Cardiac septum (tissue), 1 donor: Measurements from ENCODE around the gene NHLRC4. TPM values are rescaled to one million over a fixed set of nuclear protein-coding genes. Genes with fewer than 3 reads are reported as not detected.

Experiments
- DNase-seq: peaks from one replicate; pipeline ENCODE4 v3.0.0-alpha.2; 2020; ENCODE audit warnings: low spot score
- intact Hi-C: fragments of 100-400 bp; cut with DNase I; formaldehyde crosslinking; loops from one replicate; pipeline ENCODE4 v1.14.0; 2022
- total RNA-seq: library from RNA; stranded (reverse); fragmentation: NEBNext Ultra II Directional; extraction: Animal tissue kit (Norgen Biotek cat#: 25700); gene quantifications from one replicate; pipeline ENCODE4 v1.2.1, GENCODE V29; 2021
- donor health status: DM: no; HTN: no; CAD: no.

Gene NHLRC4
- total RNA-seq, 1 donor from 2014 or later, result 0.30 TPM

- DNase-seq, result no peak
- intact Hi-C loops, result no loop called here
Observed at GRCh38 chr16:549544-550263, 17.1 kb upstream of the NHLRC4 start.

GRCh38 chr16:551210-551609, 15.6 kb upstream of the NHLRC4 start:
- intact Hi-C loops, result no loop called here
- no peak for DNase-seq

- DNase-seq, result no peak
- intact Hi-C loops, result no loop called here
Observed at GRCh38 chr16:552171-552570, 14.6 kb upstream of the NHLRC4 start.

GRCh38 chr16:553601-554296, 13.1 kb upstream of the NHLRC4 start:
- intact Hi-C loops, result no loop called here
- no peak for DNase-seq

- no peak for DNase-seq
- intact Hi-C loops, result no loop called here
Observed at GRCh38 chr16:554297-554621, 12.5 kb upstream of the NHLRC4 start.

- intact Hi-C loops, result no loop called here
- DNase-seq, result no peak
Observed at GRCh38 chr16:554640-555365, 12.0 kb upstream of the NHLRC4 start.

GRCh38 chr16:555528-556473, 11.0 kb upstream of the NHLRC4 start:
- intact Hi-C loops, result no loop called here
- DNase-seq, result no peak

- DNase-seq, result no peak
- intact Hi-C loops, result no loop called here
Observed at GRCh38 chr16:556474-557173, 10.2 kb upstream of the NHLRC4 start.

GRCh38 chr16:557463-558297, 9.1 kb upstream of the NHLRC4 start:
- DNase-seq, result no peak

GRCh38 chr16:558298-559020, 8.3 kb upstream of the NHLRC4 start:
- no peak for DNase-seq
- intact Hi-C loops, result no loop called here

More at GRCh38 chr16:557463-558297, 9.1 kb upstream of the NHLRC4 start:
- intact Hi-C loops, result no loop called here

GRCh38 chr16:559021-559380, 7.8 kb upstream of the NHLRC4 start:
- intact Hi-C loops, result no loop called here
- DNase-seq, result no peak

GRCh38 chr16:559411-560203, 7.2 kb upstream of the NHLRC4 start:
- no peak for DNase-seq
- intact Hi-C loops, result no loop called here

- intact Hi-C loops, result no loop called here
- DNase-seq, result no peak
Observed at GRCh38 chr16:560204-560700, 6.6 kb upstream of the NHLRC4 start, which contains the start of gene PRR35. PRR35 (plus strand) TSS chr16:560394; CDS start chr16:563295, 2,901 bp downstream.

GRCh38 chr16:560701-561412, 5.9 kb upstream of the NHLRC4 start:
- DNase-seq, result no peak
- intact Hi-C loops, result no loop called here

GRCh38 chr16:561413-561794, 5.4 kb upstream of the NHLRC4 start:
- intact Hi-C loops, result no loop called here
- DNase-seq, result no peak
